Activated effector memory CD4-positive, alpha-beta T cell treated with Interleukin-2 at 50 U/mL for 16 hours (primary cell): ENCODE data around the gene ALDH1L2.

Source experiments
- DNase-seq: peaks from one replicate; pipeline ENCODE4 v3.0.0-alpha.2; 2020

ALDH1L2 gene

DNA sequence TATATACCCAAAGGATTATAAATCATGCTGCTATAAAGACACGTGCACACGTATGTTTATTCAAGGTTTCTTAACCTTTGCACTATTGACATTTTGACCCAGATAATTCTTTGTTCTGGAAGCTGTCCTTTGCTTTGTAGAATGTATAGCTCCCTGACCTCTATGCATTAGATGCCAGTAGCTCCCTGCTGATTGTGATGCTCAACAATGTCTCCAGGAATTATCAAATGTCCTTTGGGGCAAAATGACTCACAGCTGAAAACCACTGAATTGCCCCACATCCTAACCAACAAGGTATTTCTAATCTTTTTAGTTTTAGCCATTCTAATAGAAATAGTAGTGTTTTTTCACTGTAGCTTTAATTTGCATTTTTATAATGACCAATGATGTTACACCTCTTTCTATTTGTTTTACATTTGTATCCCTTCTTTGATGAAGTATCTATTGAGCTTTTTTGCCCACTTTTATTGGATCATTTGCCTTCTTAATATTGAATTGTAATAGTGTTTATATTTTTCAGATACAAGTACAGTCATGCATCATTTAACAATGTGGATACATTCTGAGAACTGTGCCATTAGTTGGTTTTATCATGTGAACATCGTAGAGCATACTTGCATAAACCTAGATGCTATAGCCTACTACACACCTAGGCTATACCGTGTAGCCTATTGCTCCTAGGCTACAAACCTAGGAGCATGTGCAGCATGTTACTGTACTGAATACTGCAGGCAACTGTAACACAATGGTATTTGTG lies 108.5 kb downstream of the ALDH1L2 start:
- DNase-seq, result no peak

GRCh38 chr12:104974626-104975290 lies 109.5 kb downstream of the ALDH1L2 start:
- no peak for DNase-seq

- no peak for DNase-seq
Observed at GRCh38 chr12:104973250-104973649, 111.0 kb downstream of the ALDH1L2 start.

DNA sequence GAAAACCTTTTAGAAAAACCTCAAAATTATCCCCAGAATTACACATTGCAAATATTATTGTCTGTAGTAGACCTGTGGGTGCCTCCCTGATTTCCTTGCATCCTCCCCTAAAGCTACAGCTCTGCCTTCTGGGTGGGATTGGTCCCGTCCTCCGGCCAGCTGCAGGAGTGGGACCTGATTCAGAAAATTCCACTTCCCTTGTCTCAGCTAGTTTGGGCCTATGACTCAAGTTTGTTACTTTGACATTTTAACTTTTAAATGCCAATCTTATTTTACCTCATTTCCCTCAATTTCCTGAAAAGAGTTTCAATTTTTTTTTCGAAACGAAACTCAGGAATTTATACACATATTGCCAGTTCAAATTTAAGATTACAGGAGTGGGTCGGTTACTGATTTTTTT lies 113.0 kb downstream of the ALDH1L2 start:
- no peak for DNase-seq
